OCI-LY3 (cell line): ENCODE results near the gene BRINP1.

Experiments used
- CTCF ChIP-seq: fragments of 200-600, 300-600 bp; sonication (generic); IDR thresholded peaks from 2 replicates; pipeline ENCODE4 v1.5.1; 2014; ENCODE audit warnings: antibody characterized with exemption, low read length, low read depth
- EZH2phosphoT487 ChIP-seq: fragments of 200-600 bp; shearing (Covaris generic); IDR thresholded peaks from 2 replicates; pipeline ENCODE4 v1.6.1; 2018; ENCODE audit warnings: antibody characterized with exemption, mixed run types, low read depth

DNA sequence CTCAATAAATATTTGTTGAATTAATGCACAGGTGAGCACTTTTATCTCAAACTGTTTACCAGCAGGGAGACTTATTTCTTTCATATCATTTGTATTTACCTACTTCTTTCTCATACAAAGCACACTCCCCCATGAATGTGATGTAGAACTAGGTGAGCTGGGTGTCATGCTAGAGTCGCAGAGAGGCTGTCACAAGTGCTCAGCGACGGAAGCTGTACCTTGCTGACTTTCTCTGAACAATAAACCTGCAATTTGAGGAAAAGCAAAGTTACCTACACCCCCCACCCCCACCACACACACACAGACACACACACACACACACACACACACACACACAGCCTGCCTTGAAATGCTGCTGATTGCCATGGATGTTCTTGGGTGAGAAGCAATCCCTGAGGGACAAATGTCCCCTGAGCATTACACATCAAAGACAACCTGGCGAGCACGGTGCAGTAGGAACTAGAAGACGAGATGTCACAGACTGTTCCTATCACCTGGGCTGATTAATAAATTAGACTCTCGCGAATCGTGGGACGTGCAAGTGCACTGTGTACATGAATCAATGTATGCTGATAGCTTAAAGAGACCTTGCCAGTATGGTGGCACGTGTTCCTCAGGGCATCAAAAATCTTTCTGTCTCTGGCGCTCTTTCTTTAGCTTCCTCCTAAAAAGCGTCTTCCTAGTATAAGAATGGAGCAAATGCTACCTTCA, 66.1 kb downstream of the BRINP1 start:
- TF ChIP-seq CTCF (no peak), EZH2phosphoT487 (no peak)
